ENCODE results near the gene THAP9.
"Not testable (repeated sequence)": the region's sequence is repeated elsewhere in the genome, so short reads cannot be mapped to it uniquely, and the experiment has no call there.

THAP9 gene

DNA sequence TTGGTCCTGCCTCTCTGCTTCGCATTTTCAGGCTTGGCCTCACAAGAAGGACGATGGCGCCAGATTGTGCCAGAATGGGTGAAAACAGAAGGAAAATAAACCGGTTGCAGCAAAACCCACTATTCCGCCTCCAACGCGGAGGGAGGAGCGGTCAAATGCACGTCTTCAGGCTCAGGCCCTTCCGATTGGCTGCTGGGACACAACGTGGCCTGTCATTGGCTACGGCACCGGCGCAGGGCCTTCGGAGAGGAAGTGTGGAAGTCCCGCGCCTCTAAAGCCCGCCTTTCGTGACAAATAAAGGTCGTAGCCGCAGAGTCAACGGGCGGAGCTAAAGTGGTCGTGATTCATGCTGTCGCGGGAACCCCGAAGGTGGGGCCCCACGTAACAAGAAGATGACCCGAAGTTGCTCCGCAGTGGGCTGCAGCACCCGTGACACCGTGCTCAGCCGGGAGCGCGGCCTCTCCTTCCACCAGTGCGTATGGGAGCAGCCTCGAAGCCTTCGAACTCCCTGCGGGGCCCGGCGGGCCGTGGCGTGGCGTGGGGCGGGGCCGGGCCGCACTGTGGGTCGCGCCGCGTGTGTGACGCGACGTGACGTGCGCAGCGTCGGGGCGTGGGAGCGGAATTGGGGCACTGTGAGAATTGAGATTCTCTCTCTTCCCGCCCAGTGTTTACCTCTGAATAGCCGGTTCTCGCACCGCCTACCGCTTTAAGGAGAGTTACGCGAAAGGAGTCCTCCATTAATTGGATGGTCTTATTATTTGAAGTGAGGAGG, at the start of gene THAP9:
Gene THAP9 (plus strand): TSS at position 325 of the 772 bp plus-strand sequence. CDS start 68 bp downstream, at position 393.
- peak; percentile 96 for DNase-seq

DNA sequence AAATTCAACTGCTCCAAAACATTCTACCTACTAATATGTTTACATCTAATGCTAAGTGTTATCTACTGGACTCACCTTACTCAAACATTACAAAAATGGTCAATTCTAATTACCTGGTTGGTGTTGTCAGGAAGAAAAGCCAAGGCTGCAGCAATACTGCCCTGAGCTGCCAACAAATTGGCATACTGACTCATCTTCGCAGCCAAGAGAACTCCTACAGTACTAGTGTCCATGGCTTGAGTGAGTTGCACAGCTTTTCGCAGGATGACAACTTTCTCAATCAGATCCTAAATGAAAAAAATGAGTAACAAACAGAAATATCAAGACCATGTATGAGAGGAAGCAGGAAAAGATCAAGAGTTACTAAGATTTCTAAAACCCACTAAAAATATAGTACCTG, 49.2 kb upstream of the THAP9 start:
- DNase-seq, result no peak

- DNase-seq, result peak; percentile 7
Observed at GRCh38 chr4:82851885-82852750, 48.4 kb upstream of the THAP9 start.

DNA sequence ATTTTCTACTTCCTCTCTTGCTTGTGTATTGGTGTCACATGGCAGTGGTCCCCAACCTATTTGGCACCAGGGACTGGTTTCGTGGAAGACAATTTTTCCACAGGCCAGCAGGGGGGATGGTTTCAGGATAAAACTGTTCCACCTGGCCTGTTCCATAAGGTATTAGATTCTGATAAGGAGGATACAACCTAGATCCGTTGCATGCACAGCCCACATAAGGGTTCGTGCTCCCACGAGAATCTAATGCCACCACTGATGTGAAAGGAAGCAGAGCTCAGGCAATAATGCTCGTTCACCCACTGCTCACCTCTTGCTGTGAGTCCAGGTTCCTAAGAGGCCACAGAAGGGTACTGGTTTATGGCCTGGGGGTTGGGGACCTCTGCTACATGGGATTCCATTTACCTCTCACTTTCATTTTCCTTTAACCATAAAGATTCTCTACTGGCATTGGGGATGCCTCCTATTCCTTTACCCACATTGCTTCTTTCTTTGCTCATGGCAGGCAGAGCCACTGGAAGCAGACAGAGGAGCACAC, 47.7 kb upstream of the THAP9 start:
- no peak for DNase-seq

DNA sequence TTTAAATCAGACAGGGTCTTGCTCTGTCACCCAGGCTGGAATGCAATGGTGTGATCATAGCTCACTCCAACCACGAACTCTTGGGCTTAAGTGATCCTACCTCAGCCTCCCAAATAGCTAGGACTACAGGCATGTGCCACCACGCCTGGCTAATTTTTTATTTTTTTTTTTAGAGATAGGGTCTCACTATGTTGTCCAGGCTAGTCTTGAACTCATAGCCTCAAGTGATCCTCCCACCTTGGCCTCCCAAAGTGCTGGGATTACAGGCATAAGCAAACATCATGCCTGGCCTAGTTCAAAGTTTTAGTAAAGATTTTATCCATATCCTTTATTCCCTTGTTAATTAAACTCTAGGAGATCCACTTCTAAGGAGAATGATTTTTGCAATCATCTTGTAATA, 40.0 kb upstream of the THAP9 start:
- not testable (repeated sequence) for DNase-seq

DNA sequence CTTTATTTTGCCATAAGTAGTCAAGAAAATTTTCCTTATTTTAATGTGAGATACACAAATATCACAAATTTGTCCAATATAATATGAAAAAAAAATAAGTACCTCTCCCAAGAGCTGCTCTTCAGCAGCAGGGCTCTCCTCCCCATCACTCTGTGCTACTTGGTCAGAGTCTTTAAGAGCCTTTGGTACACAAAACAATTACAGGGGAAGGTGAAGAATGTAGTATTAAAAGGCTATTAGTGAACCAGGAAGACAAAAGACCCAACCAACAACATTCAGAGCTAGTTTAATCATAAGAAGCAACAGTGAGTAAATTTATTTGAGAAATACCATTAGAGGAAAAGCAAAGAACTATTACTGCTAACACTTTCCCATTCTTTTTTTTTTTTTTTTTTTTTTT, 39.0 kb upstream of the THAP9 start:
- DNase-seq, result no peak

DNA sequence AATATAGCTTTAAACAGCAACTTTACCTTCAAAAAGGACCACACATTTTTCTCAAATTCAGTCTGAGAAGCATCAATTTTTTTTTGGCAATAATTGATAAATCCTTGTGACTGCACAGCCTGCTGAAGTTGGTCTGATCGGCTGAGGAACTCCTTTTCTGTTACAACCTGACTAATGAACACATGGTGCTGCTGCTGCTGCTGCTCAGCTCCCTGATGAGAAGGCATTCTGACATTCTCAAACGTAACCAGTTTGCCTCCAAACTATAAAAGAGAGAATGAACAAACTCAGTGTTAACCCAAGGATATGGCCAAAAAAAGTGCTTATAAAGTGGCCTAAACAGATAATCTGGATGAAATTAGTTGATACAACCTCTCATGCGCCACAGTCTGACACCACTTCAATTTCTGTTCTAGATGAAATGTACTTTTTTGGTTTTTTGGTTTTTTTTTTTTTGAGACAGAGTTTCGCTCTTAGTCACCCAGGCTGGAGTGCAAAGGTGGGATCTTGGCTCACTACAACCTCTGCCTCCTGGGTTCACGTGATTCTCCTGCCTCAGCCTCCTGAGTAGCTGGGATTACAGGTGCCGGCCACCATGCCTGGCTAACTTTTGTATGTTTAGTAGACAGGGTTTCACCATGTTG, 36.1 kb upstream of the THAP9 start:
- no peak for DNase-seq

DNA sequence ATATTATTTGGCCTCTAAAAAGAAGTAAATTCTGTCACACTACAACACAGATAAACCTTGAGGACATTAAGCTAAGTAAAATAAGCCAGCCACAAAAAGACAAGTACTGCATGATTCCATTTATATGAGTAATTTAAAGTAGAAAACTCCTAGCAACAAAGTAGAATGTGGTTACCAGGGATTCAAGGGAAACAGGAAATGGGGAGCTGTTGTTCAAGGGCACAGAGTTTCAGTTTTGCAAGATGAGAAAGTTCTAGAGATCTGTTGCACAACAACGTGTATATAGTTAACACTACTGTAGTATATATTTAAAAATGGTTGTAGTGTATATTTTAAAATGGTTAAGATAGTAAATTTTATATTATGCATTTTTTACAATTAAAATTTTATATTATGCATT, 34.9 kb upstream of the THAP9 start:
- DNase-seq, result peak; percentile 54

DNA sequence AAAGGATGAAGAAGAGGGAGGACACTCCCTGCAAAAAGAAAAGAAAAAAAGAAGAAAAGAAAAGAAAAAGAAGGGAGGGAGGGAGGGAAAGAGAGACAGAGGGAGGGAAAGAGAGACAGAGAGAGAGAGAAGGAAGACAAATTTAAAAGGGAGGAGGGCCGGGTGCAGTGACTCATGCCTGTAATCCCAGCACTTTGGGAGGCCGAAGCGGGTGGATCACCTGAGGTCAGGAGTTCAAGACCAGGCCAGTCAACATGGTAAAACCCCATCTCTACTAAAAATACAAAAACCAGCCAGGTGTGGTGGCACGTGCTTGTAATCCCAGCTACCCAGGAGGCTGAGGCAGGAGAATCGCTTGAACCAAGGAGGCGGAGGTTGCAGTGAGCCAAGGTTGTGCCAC, 34.5 kb upstream of the THAP9 start:
- DNase-seq, result not testable (repeated sequence)

DNA sequence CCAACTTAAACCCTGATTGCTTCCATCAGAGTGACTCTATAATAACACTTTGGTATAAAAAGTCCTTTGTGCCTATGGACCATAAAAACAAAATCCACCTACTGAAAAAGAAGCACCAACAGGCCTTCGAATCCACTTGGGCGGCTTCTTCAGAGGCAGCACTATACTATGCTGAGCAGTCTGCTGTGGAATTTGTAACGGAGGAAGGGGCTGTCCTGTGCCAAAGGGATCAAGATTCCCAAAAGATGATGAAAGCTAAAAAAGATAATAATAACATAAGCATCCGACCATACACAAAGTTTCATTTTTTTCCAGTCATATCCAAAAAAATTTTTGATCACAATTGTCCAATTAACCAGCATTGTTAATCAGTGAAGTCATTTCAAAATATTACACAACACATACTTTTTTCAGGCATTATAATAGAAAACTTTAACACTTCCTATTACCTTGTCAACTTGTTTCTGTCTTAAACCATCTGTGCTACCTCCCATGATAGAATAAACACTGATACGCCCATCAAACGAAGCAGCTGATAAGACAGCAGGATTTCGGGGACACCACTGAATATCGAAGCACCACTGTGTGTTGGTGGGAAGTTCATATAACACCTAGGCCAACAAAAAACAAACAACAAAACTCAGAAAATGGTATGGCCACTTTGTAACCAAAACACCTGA, 33.7 kb upstream of the THAP9 start:
- no peak for DNase-seq

DNA sequence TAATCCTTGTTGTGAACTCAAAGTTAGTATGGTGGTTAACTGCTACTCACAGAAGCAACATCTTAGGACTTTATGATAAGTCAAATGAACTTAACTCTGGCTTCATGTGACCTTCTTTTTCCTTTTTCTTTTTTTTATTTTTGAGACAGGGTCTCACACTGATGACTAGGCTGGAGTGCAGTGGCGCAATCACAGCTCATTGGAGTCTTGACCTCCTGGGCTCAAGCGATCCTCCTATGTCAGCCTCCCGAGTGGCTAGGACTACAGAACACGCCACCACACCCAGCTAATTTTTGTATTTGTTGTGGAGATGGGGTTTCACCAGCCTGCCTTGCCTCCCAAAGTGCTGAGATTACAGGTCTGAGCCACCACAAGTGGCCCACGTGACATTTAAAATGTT, 32.0 kb upstream of the THAP9 start:
- DNase-seq, result no peak

DNA sequence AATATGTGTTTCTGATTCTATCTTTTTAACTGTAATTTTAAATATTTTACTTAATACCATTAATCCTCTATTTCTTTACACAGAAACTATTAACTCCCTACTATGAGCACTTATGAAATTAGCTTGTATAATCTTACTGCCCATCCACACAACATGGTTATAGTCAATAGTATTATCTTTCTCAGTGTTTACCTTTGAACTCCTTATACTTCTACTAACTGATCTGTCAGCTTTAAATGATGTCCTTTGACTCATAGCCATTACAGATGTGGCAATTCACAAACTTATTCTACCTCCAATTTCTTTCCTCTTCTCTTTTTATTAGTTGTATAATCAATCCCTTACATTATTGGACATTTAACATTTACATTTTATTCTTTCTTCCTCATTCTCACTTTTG, 15.1 kb upstream of the THAP9 start:
- no peak for DNase-seq

DNA sequence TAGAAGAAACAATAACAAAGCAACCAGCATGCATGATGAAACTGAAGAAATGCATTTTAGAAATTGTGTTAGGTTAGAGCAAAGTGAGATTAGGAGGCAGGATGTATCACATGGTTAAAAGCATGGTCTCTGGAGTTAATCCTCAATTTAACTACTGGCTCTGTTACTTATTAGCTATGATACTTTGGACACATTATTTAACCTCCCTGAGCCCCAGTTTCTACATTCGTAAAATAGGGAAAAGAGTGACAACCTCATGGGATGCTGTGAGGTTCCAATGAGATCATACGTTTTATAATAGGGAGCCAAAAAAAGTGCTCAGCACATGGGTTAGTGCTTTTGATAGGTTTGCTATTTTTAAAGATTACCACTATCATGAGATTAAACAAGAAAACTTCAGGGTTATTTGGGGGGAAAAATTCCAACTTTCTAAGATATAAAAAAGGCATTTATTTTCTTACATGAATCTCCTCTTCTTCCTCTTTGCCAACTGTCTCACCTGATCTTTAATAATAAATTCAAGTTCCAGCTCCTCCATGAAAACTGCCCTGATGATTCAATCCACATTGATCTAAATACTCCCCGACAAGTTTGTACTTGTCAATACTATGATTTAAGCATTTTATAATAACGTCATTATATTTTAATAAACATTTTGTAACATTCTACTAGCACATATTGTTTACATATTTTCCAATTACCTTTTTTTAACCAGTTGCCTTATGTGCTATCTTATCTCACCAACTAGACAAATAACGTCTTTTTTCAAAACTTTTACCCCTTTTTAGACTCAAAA, 14.2 kb upstream of the THAP9 start:
- DNase-seq, result no peak

- DNase-seq, result no peak
Observed at GRCh38 chr4:82889287-82889686, 11.2 kb upstream of the THAP9 start.

- DNase-seq, result no peak
Observed at GRCh38 chr4:82890528-82890900, 10.0 kb upstream of the THAP9 start.

DNA sequence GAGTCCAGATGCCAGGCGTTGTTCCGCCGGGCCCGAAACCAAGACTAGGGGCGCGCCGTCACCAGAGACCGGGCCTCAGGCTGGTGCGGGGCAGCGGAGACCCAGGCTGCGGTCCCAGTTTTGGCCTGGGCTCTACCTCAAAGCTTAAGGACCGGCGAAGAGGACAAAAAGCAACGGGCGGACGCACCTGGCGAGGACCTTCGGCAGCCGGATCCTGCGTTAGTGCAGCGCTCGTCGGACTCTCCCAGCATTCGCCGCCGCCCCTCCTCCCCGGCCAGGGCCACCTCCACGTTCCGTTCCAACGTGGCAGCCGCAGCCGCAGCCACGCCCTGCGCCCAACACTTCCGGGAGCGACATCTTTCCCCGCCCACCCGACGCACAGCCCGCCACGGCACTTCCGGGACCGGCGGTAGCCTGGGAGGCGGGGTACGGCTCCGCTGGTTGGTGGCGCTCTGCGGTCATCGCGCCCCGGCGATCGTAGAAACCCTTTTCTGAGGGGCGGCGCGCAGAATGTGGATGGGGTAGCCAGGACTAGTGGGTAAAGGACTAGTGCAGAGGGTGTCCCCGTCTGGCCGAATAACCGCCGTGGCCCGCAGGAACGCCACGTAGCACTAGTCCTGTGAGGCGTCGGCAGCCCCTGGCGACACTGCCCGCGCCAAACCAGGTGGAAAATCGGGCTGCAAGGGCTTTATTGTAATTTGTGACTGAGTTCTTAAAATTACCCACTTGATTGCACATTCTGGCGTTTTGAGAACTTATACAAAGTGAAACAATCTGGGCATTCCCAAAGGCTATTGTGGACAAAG, 9.4 kb upstream of the THAP9 start, which contains the start of gene SEC31A:
Gene SEC31A (minus strand): TSS at position 253 of the 806 bp plus-strand sequence. CDS start 9,217 bp downstream, outside the sequence.
- DNase-seq, result peak; percentile 88

- peak; percentile 18 for DNase-seq
Observed at GRCh38 chr4:82891707-82892466, 8.6 kb upstream of the THAP9 start.

- DNase-seq, result no peak
Observed at GRCh38 chr4:82892467-82892802, 8.1 kb upstream of the THAP9 start.

DNA sequence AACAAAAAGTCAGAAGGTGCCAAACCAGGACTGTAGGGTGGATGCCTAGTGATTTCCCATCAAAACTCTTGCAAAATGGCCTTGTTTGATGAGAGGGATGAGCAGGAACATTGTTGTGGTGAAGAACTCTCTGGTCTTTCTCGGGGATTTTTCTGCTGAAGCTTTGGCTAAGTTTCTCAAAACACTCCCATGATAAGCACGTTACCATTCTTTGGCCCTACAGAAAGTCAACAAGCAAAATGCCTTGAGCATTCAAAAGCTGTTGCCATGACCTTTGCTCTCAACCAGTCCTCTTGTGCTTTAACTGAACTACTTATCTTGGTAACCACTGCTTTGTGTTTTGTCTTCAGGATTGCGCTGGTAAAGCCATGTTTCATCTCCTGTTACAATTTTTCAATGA, 6.6 kb upstream of the THAP9 start:
- DNase-seq, result no peak

DNA sequence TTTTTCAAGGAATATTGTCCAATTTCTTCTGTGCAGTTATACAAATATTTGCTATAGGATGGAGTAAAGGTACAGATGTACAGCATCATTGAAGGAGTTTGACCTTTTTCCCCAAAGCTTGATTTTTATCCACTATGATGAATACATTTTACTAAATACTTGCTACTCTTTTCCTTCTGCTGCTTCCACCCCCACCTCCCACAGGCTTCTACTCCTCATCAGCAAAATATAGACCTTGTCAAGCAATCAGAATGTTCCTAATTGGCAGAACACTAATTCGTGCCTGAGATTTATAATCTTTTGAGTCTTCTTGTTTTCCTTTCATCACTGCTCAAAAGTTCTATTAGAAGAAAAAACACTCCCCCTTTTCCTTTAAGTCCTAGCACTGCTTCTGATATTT, 3.8 kb upstream of the THAP9 start:
- DNase-seq, result no peak
